Measurements from ENCODE around the gene LRRC8D.
"Not testable (repeated sequence)": the region's sequence is repeated elsewhere in the genome, so short reads cannot be mapped to it uniquely, and the experiment has no call there.

Gene LRRC8D

DNA sequence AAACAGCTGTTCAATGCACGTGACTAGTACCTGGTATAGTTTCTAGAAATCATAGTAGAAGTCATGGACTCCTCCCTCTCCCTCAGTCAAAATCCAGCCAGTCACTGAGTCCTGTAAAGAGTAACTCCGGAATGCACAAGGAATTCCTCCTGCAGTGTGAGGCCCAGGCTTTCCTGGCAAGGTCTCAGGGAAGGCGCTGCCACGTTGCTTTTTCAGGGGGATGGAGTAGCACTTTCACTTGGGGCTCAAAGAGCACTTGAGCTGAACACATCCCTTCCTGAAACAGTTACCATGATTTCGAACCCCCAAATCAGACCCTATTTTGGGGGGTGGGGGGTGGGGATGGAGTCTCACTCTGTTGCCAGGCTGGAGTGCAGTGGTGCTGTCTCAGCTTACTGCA is 26.4 kb upstream of the LRRC8D start:
- Histone ChIP-seq H3K4me2 (ENCODE audit: low read depth, low read length, poor library complexity, severe bottlenecking) (no peak overlapping the region), H3K9ac (ENCODE audit: low read depth, low read length, poor library complexity, severe bottlenecking) (no peak overlapping the region), H4K20me1 (ENCODE audit: insufficient read depth, low read length, poor library complexity, severe bottlenecking) (no peaks in the 10 kb centered on the region), H2AFZ (ENCODE audit: low read length) (no peak overlapping the region), H3K27me3 (ENCODE audit: insufficient read depth, low read length, poor library complexity, severe bottlenecking) (no peaks in the 10 kb centered on the region), H3K9me3 (ENCODE audit: insufficient read depth, low read depth, low read length) (no peaks in the 10 kb centered on the region), H3F3A (ENCODE audit: low read depth) (no peaks in the 10 kb centered on the region), H3K4me1 (ENCODE audit: insufficient read depth, low read length, poor library complexity, severe bottlenecking) (peaks cover 3% of the 10 kb centered on the region), H3K9me2 (replicated peaks; ENCODE audit: low read depth, low read length) (no peaks in the 10 kb centered on the region), H3K36me3 (ENCODE audit: insufficient read depth, low read length) (no peaks in the 10 kb centered on the region), H3K79me2 (ENCODE audit: insufficient read depth, low read length) (no peaks in the 10 kb centered on the region), H3K4me3 (ENCODE audit: low read length, poor library complexity, severe bottlenecking) (no peak overlapping the region)
- TF ChIP-seq EZH2phosphoT487 (IDR thresholded peaks at IDR 0.05; ENCODE audit: borderline replicate concordance): no peak
- TF ChIP-seq, protein P1, sequence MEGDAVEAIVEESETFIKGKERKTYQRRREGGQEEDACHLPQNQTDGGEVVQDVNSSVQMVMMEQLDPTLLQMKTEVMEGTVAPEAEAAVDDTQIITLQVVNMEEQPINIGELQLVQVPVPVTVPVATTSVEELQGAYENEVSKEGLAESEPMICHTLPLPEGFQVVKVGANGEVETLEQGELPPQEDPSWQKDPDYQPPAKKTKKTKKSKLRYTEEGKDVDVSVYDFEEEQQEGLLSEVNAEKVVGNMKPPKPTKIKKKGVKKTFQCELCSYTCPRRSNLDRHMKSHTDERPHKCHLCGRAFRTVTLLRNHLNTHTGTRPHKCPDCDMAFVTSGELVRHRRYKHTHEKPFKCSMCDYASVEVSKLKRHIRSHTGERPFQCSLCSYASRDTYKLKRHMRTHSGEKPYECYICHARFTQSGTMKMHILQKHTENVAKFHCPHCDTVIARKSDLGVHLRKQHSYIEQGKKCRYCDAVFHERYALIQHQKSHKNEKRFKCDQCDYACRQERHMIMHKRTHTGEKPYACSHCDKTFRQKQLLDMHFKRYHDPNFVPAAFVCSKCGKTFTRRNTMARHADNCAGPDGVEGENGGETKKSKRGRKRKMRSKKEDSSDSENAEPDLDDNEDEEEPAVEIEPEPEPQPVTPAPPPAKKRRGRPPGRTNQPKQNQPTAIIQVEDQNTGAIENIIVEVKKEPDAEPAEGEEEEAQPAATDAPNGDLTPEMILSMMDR (conservative IDR thresholded peaks at IDR 0.05; ENCODE audit: low read length): no peak

DNA sequence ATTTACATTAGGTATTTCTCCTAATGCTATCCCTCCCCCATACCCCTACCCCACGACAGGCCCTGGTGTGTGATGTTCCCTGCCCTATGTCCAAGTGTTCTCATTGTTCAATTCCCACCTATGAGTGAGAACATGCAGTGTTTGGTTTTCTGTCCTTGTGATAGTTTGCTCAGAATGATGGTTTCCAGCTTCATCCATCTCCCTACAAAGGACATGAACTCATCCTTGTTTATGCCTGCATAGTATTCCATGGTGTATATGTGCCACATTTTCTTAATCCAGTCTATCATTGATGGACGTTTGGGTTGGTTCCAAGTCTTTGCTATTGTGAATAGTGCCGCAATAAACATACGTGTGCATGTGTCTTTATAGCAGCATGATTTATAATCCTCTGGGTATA is 25.3 kb upstream of the LRRC8D start:
- H3K4me3 ChIP-seq (ENCODE audit: low read length, poor library complexity, severe bottlenecking); H3K36me3 ChIP-seq (ENCODE audit: insufficient read depth, low read length); H2AFZ ChIP-seq (ENCODE audit: low read length); H3K9me3 ChIP-seq (ENCODE audit: insufficient read depth, low read depth, low read length); H3K9me2 ChIP-seq (replicated peaks; ENCODE audit: low read depth, low read length); H3K79me2 ChIP-seq (ENCODE audit: insufficient read depth, low read length); H3K27me3 ChIP-seq (ENCODE audit: insufficient read depth, low read length, poor library complexity, severe bottlenecking); H4K20me1 ChIP-seq (ENCODE audit: insufficient read depth, low read length, poor library complexity, severe bottlenecking); H3K4me2 ChIP-seq (ENCODE audit: low read depth, low read length, poor library complexity, severe bottlenecking); H3K9ac ChIP-seq (ENCODE audit: low read depth, low read length, poor library complexity, severe bottlenecking); H3F3A ChIP-seq (ENCODE audit: low read depth): not testable (repeated sequence)
- peaks cover 12% of the 10 kb centered on the region for H3K4me1 ChIP-seq (ENCODE audit: insufficient read depth, low read length, poor library complexity, severe bottlenecking)

DNA sequence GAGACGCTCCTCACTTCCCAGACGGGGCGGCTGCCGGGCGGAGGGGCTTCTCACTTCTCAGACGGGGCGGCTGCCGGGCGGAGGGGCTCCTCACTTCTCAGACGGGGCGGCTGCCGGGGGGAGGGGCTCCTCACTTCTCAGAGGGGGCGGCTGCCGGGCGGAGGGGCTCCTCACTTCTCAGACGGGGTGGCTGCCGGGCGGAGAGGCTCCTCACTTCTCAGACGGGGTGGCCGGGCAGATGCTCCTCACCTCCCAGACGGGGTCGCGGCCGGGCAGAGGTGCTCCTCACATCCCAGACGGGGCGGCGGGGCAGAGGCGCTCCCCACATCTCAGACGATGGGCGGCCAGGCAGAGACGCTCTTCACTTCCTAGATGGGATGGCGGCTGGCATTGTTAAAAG is 23.0 kb upstream of the LRRC8D start:
- not testable (repeated sequence) for H3K9me3 ChIP-seq (ENCODE audit: insufficient read depth, low read depth, low read length); H3K9ac ChIP-seq (ENCODE audit: low read depth, low read length, poor library complexity, severe bottlenecking)

DNA sequence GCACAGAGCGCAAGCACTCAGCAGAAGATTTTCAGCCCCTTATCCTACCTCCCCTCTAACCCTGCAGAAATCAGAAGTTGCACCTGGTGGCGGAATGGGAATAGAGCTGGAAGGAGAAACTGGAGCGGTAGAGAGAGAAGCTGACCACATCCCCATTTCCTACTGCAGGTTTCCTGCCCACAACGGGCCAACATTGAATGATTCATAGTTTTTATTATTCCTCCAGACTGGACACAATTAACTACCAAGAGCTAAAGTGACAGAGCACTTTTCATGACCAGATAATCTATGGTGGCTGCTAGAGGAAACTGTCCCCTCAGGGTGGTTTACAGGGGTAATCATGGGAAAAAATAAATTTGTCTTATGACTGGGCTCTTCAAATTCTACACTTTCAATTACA is 21.3 kb upstream of the LRRC8D start:
- H2AFZ ChIP-seq (ENCODE audit: low read length): no peak overlapping the region
- H3K9ac ChIP-seq (ENCODE audit: low read depth, low read length, poor library complexity, severe bottlenecking): no peak overlapping the region
- no peaks in the 10 kb centered on the region for H3K79me2 ChIP-seq (ENCODE audit: insufficient read depth, low read length)
- no peak overlapping the region for H3K4me3 ChIP-seq (ENCODE audit: low read length, poor library complexity, severe bottlenecking)
- no peaks in the 10 kb centered on the region for H3K27me3 ChIP-seq (ENCODE audit: insufficient read depth, low read length, poor library complexity, severe bottlenecking)
- no peaks in the 10 kb centered on the region for H3K36me3 ChIP-seq (ENCODE audit: insufficient read depth, low read length)
- no peaks in the 10 kb centered on the region for H4K20me1 ChIP-seq (ENCODE audit: insufficient read depth, low read length, poor library complexity, severe bottlenecking)
- no peak overlapping the region for H3K4me2 ChIP-seq (ENCODE audit: low read depth, low read length, poor library complexity, severe bottlenecking)
- H3K9me2 ChIP-seq (replicated peaks; ENCODE audit: low read depth, low read length): no peaks in the 10 kb centered on the region
- no peak for TF ChIP-seq EZH2phosphoT487 (IDR thresholded peaks at IDR 0.05; ENCODE audit: borderline replicate concordance)
- TF ChIP-seq, protein P1 (conservative IDR thresholded peaks at IDR 0.05; ENCODE audit: low read length): no peak
- H3K9me3 ChIP-seq (ENCODE audit: insufficient read depth, low read depth, low read length): no peaks in the 10 kb centered on the region
- H3K4me1 ChIP-seq (ENCODE audit: insufficient read depth, low read length, poor library complexity, severe bottlenecking): peaks cover 12% of the 10 kb centered on the region
- H3F3A ChIP-seq (ENCODE audit: low read depth): no peaks in the 10 kb centered on the region

More for the DNA sequence above, 23.0 kb upstream of the LRRC8D start:
- not testable (repeated sequence) for H4K20me1 ChIP-seq (ENCODE audit: insufficient read depth, low read length, poor library complexity, severe bottlenecking); H3F3A ChIP-seq (ENCODE audit: low read depth); H3K4me3 ChIP-seq (ENCODE audit: low read length, poor library complexity, severe bottlenecking); H3K4me2 ChIP-seq (ENCODE audit: low read depth, low read length, poor library complexity, severe bottlenecking); H2AFZ ChIP-seq (ENCODE audit: low read length); H3K27me3 ChIP-seq (ENCODE audit: insufficient read depth, low read length, poor library complexity, severe bottlenecking); H3K36me3 ChIP-seq (ENCODE audit: insufficient read depth, low read length); H3K79me2 ChIP-seq (ENCODE audit: insufficient read depth, low read length); H3K9me2 ChIP-seq (replicated peaks; ENCODE audit: low read depth, low read length)
- H3K4me1 ChIP-seq (ENCODE audit: insufficient read depth, low read length, poor library complexity, severe bottlenecking): peaks cover 12% of the 10 kb centered on the region
